Lower lobe of right lung (tissue), 2 donors: Measurements from ENCODE around the gene TTR. TPM values are rescaled to one million over a fixed set of nuclear protein-coding genes. Genes with fewer than 3 reads are reported as not detected.

ENCODE experiments used
- ATAC-seq, 2 donors: fragments of 200-7000 bp; cut with Tn5 transposase; one replicate each; pipeline ENCODE4 v1.9.1; 2020 to 2022; ENCODE audit warnings: mild to moderate bottlenecking in 2 of 2, moderate library complexity in 2 of 2
- DNase-seq: peaks from one replicate; pipeline ENCODE4 v3.0.0-alpha.2; 2020
- H3K27ac ChIP-seq: fragments of 200-600 bp; one replicate; pipeline ENCODE4 v1.8.0; 2022
- H3K27me3 ChIP-seq: fragments of 200-600 bp; one replicate; pipeline ENCODE4 v1.8.0; 2022; ENCODE audit warnings: low read depth
- H3K36me3 ChIP-seq: fragments of 200-600 bp; one replicate; pipeline ENCODE4 v1.8.0; 2022; ENCODE audit warnings: mild to moderate bottlenecking
- H3K4me1 ChIP-seq: fragments of 200-600 bp; one replicate; pipeline ENCODE4 v1.8.0; 2022
- H3K4me3 ChIP-seq: fragments of 200-600 bp; one replicate; pipeline ENCODE4 v1.8.0; 2022; ENCODE audit warnings: mild to moderate bottlenecking
- H3K9me3 ChIP-seq: fragments of 200-600 bp; one replicate; pipeline ENCODE4 v1.8.0; 2022
- CTCF ChIP-seq: fragments of 200-600 bp; IDR thresholded peaks from one replicate; pipeline ENCODE4 v1.8.0; 2022; ENCODE audit warnings: antibody characterized with exemption, mild to moderate bottlenecking
- intact Hi-C: fragments of 100-400 bp; cut with DNase I; formaldehyde crosslinking; loops from one replicate; pipeline ENCODE4 v1.11.0; 2022
- long read RNA-seq: library from polyadenylated mRNA; unstranded; transcript quantifications from one replicate; pipeline ENCODE4 v2.0.0, GENCODE V29; 2021
- total RNA-seq: library from RNA; stranded (reverse); fragmentation: NEBNext Ultra II Directional; extraction: Animal tissue kit (Norgen Biotek cat#: 25700); gene quantifications from one replicate; pipeline ENCODE4 v1.2.1, GENCODE V29; 2021
- donor health status: DM: no; HTN: yes; CAD: no; lungs with severe emphysema.

Gene TTR
- not detected for total RNA-seq
- long read RNA-seq: 0 reads

DNA sequence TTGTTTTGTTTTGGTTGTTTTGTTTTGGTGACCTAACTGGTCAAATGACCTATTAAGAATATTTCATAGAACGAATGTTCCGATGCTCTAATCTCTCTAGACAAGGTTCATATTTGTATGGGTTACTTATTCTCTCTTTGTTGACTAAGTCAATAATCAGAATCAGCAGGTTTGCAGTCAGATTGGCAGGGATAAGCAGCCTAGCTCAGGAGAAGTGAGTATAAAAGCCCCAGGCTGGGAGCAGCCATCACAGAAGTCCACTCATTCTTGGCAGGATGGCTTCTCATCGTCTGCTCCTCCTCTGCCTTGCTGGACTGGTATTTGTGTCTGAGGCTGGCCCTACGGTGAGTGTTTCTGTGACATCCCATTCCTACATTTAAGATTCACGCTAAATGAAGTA is at the start of gene TTR:
TTR (plus strand) TSS at position 250 of the 400 bp plus-strand sequence; CDS start at position 276, 26 bp downstream.
- no peaks in the 10 kb centered on the region for H3K36me3 ChIP-seq
- ATAC-seq: no peak
- no peaks in the 10 kb centered on the region for H3K9me3 ChIP-seq
- intact Hi-C loops: no loop called here
- TF ChIP-seq CTCF: no peak
- no peaks in the 10 kb centered on the region for H3K4me1 ChIP-seq
- no peak within 1 kb of the TSS for H3K27ac ChIP-seq
- DNase-seq: no peak
- no peak within 1 kb of the TSS for H3K4me3 ChIP-seq
- H3K27me3 ChIP-seq: no peaks in the 10 kb centered on the region

GRCh38 chr18:31546476-31546875 is 45.2 kb upstream of the TTR start:
- ATAC-seq: no peak
- Histone ChIP-seq H3K27ac (no peak overlapping the region), H3K9me3 (no peaks in the 10 kb centered on the region), H3K4me3 (no peak overlapping the region), H3K4me1 (no peaks in the 10 kb centered on the region), H3K36me3 (no peaks in the 10 kb centered on the region), H3K27me3 (no peaks in the 10 kb centered on the region)
- no peak for TF ChIP-seq CTCF
- intact Hi-C loops: no loop called here
- DNase-seq: no peak

DNA sequence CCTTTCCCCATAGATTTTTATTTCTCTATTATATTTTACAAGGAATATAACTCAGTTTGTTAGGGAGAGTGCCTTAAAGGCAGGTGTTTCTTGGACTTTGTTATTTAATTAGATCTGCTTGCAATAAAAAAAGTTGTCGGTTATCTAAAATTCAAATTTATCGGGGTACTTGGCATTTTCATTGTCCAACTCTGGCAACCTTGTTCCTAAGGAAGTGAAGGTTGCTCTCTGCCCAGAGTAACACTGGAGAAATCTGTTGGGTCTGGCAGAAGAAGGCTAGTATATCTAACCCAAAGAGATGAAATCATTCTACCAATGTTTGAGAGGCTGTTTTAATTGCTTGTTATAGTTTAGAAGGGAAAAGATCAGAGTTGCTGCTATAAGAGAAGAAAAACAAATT is 42.8 kb upstream of the TTR start:
- no peak overlapping the region for H3K4me3 ChIP-seq
- no peaks in the 10 kb centered on the region for H3K4me1 ChIP-seq
- intact Hi-C loops: no loop called here
- ATAC-seq (no peak), DNase-seq (no peak)
- no peak for TF ChIP-seq CTCF
- no peaks in the 10 kb centered on the region for H3K9me3 ChIP-seq
- no peaks in the 10 kb centered on the region for H3K27me3 ChIP-seq
- no peaks in the 10 kb centered on the region for H3K36me3 ChIP-seq
- no peak overlapping the region for H3K27ac ChIP-seq

DNA sequence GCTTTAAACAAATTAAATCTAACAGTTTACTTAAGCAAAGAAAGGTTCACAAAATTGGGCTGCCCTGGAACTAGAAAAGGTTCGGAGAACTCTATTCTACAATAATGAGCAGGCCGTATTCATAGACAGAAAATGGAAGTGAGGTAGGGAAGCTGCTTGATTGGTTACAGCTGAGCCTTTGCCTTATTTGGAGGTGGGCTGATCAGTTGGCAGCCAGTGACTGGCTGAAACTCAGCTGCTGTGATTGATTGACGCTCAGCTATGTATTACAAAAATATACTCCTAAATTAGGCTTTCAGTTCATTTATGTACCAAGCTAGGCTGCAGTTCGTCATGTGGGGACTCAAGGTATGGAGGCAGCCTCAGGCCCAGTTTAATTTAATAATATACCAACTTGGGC is 42.3 kb upstream of the TTR start:
- Histone ChIP-seq H3K4me3 (no peak overlapping the region), H3K27me3 (no peaks in the 10 kb centered on the region), H3K27ac (no peak overlapping the region), H3K4me1 (no peaks in the 10 kb centered on the region), H3K36me3 (no peaks in the 10 kb centered on the region), H3K9me3 (no peaks in the 10 kb centered on the region)
- TF ChIP-seq CTCF: no peak
- DNase-seq: no peak
- ATAC-seq: no peak
- intact Hi-C loops: no loop called here

DNA sequence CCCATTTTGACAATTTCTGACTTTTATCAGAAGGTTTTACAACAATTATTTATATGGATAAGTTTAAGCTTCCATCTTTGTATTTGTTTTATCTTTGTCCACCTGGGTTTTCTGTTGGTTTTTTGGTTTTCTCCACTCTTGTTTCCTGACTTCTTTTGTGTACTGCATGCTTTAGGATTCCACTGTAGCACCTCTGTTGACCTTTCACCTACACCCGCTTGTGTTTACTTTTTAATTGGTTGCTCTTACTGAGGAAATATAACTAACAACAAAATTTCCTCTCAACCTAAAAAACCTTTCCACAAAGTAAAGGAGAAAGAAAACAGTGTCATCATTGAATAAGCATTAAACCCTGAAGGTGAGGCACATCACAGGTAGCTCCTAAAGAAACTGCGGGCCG is 39.8 kb upstream of the TTR start:
- intact Hi-C loops: no loop called here
- no peaks in the 10 kb centered on the region for H3K36me3 ChIP-seq
- H3K27ac ChIP-seq: no peak overlapping the region
- TF ChIP-seq CTCF: no peak
- no peaks in the 10 kb centered on the region for H3K27me3 ChIP-seq
- no peaks in the 10 kb centered on the region for H3K4me1 ChIP-seq
- DNase-seq (no peak), ATAC-seq (no peak)
- H3K4me3 ChIP-seq: no peak overlapping the region
- H3K9me3 ChIP-seq: no peaks in the 10 kb centered on the region

GRCh38 chr18:31553800-31554199 is 37.9 kb upstream of the TTR start:
- Histone ChIP-seq H3K36me3 (no peaks in the 10 kb centered on the region), H3K27me3 (no peaks in the 10 kb centered on the region), H3K9me3 (no peaks in the 10 kb centered on the region), H3K4me3 (no peak overlapping the region), H3K27ac (no peak overlapping the region), H3K4me1 (no peaks in the 10 kb centered on the region)
- intact Hi-C loops: no loop called here
- no peak for ATAC-seq
- TF ChIP-seq CTCF: no peak
- DNase-seq: no peak
